Heart left ventricle (tissue), 13 donors: ENCODE data around the gene ABCA7.
A peak's percentile ranks its signal among the peaks of the same experiment; 100 is the strongest.

Experiments
- CTCF ChIP-seq, 12 donors: fragments of 200-600 bp; sonication (generic) in 4 of 12; IDR thresholded peaks; one replicate each; pipeline versions ENCODE4 v1.5.0 to v1.8.0; 2018 to 2022; ENCODE audit warnings: antibody characterized with exemption in 12 of 12, mild to moderate bottlenecking in 5 of 12
- POLR2A ChIP-seq, 2 donors: fragments of 450-650 bp; IDR thresholded peaks; one replicate each; pipeline ENCODE4 v1.6.1; 2017; ENCODE audit warnings: antibody characterized with exemption in 2 of 2, mild to moderate bottlenecking in 2 of 2, moderate library complexity in 2 of 2
- donor health status: ischemic (EF 13 %, LVEDD 7.1; RV severe dilation, severe dysfunction).
- donor health status: DM: no; HTN: yes; CAD: no.
- donor health status: DM: no; HTN: no; CAD: no.
- donor health status: ischemic (EF 25% LVEDD 6.9; RV normal size, moderate dysfunction).
- donor health status: ischemic (EF 25% LVEDD 5.7; RV mildly dilated, moderate dysfunction).
- donor health status: ischemic (EF 35%, LVEDD 5.7; RV mildly dilated, moderate dysfunction).
- donor health status: nonischemic (EF 11% LVEDD 7.7; RV severe dilation, severe dysfunction).
- donor health status: DM: yes; HTN: yes; CAD: no.
- donor health status: PGD.
- donor health status: ischemic (EF 29% LVEDD 5.4; RV normal size, mild dysfunction).
- donor health status: nonischemic (EF 23%, LVEDD 6.1; RV moderate dilation, normal function).

DNA sequence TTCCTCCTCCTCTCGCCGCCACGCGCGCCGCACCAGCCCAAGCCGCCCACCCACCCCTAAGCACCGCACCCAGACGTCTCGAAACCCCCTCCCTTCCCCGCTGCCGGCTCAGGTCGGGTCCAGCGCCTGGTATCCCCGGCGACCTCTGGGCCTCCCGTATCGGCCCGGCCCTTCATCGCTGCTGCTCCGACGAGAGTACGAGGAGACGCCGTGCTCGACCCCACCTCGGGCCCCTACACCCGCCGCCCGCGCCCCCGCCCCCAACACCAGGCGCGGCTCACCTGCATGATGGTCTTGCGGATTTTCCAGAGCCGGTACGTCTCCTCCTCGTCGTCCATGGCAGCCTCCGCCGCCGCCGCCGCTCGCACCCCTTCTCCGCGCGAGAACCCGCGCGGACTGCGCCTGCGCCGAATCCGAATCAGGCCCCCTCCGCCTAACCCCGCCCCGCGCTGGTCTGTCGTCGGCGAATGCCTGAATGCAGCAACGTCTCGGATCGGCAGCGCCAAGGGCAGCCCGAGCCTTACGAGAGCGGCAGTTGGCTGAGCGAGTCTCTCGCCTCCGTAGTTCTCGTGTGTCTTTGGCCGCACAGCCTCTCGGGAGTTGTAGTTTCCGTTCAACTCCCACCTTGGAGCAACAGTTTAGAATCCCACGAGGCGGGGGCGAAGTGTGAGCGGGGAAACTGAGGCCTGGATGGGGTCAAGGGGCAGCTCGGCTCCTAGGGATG is 55.2 kb downstream of the ABCA7 start, which contains the start of gene POLR2E:
- no peak for TF ChIP-seq CTCF (IDR thresholded peaks at IDR 0.05)
- TF ChIP-seq POLR2A (IDR thresholded peaks at IDR 0.05), result peak; percentile 35 to 88
